Testis (tissue), 2 donors: ENCODE results near the gene CCDC192.

Experiments used
- CTCF ChIP-seq, 3 experiments: fragments of 450-650 bp in 2 of 3; fragments of 200-600 bp in 1 of 3; sonication (generic) in 1 of 3; IDR thresholded peaks; one replicate each; pipeline ENCODE4 v1.5.1; 2016 to 2019; ENCODE audit warnings: antibody characterized with exemption in 3 of 3, mild to moderate bottlenecking in 2 of 3, moderate library complexity in 1 of 3
- POLR2A ChIP-seq: fragments of 450-650 bp; IDR thresholded peaks from one replicate; pipeline ENCODE4 v1.6.1; 2017; ENCODE audit warnings: antibody characterized with exemption, mild to moderate bottlenecking, moderate library complexity

DNA sequence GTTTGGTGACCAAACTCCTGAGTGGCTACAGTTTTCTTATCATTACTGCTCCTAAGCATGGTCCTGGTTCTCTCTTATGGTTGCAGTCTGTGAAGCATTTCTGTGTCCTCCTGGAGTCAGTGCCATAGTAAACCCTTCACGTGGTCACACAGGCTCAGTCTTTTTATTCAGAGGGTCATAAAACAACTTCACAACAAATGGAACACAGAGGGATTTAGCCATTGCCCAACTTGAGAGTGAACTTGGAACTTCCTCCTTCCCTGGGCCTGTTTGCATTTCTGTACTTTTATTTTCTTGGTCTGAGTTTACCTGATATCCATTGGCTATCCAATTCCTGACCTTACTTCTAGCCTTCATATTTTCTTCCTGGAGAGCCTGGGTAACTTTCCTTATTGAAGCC lies 144.9 kb downstream of the CCDC192 start:
- TF ChIP-seq CTCF (IDR thresholded peaks at IDR 0.05): no peak
- TF ChIP-seq POLR2A: no peak
